Measurements from ENCODE around the gene LGALS4.
"Not testable (repeated sequence)": the region's sequence is repeated elsewhere in the genome, so short reads cannot be mapped to it uniquely, and the experiment has no call there.

Gene LGALS4

GRCh38 chr19:38830039-38830733 lies 17.4 kb upstream of the LGALS4 start:
- no peak for DNase-seq
- in situ Hi-C loops (cut with MboI; ENCODE audit: low pct_unique_long_range_greater_than_20kb, low sequenced_read_pairs), result no loop called here

GRCh38 chr19:38829203-38829602 lies 16.5 kb upstream of the LGALS4 start:
- in situ Hi-C loops (cut with MboI; ENCODE audit: low pct_unique_long_range_greater_than_20kb, low sequenced_read_pairs); DNase-seq: not testable (repeated sequence)

GRCh38 chr19:38826856-38827551 lies 14.3 kb upstream of the LGALS4 start:
- in situ Hi-C loops (cut with MboI; ENCODE audit: low pct_unique_long_range_greater_than_20kb, low sequenced_read_pairs), result no loop called here
- DNase-seq, result no peak

GRCh38 chr19:38825936-38826335 lies 13.2 kb upstream of the LGALS4 start:
- DNase-seq; in situ Hi-C loops (cut with MboI; ENCODE audit: low pct_unique_long_range_greater_than_20kb, low sequenced_read_pairs): not testable (repeated sequence)

DNA sequence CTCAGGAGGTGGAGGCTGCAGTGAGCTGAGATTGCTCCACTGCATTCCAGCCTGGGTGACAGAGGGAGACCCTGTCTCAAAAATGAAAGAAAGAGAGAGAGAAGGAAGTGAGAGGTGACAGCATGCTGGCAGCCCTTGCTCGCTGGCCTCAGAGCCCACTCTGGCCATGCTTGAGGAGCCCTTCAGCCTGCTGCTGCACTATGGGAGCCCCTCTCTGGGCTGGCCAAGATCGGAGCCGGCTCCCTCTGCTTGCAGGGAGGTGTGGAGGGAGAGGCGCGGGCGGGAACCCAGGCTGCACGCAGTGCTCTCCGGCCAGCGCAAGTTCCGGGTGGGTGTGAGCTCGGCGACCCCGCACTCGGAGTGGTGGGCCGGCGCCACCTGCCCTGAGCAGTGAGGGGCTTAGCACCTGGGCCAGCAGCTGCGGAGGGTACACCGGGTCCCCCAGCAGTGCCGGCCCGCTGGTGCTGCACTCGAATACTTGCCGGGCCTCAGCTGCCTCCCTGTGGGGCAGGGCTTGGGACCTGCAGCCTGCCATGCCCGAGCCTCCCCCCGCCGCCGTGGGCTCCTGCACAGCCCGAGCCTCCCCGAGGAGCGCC lies 8.6 kb upstream of the LGALS4 start:
- DNase-seq; in situ Hi-C loops (cut with MboI; ENCODE audit: low pct_unique_long_range_greater_than_20kb, low sequenced_read_pairs): not testable (repeated sequence)

DNA sequence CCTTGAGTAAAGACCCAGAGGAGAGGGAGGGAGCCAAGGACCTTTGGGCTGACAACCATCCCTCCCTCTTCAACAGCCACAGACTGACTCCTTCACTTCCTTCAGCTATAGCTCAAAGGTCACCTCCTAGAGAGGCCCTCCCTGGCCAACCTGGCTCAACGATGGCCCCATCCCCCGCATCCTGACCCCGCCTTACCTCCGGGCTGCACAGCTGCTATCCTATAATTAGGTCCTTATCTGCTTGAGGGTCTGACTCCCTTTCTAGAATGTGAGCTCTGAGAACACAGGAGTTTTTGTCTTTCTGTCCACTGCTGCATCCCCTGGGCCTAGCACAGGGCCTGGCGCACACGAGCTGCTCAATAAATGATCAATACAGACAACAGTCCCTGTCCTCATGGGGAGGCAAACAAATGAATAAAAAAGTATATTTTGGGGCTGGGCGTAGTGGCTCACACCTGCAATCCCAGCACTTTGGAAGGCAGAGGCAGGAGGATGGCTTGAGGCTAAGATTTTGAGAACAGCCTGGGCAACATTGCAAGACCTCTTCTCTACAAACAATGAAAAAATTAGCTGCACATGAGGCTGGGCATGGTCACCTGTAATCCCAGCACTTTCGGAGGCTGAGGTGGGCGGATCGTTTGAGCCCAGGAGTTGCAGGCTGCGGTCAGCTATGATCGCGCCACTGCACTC lies 6.6 kb upstream of the LGALS4 start:
- in situ Hi-C loops (cut with MboI; ENCODE audit: low pct_unique_long_range_greater_than_20kb, low sequenced_read_pairs), result no loop called here
- DNase-seq, result no peak

- in situ Hi-C loops (cut with MboI; ENCODE audit: low pct_unique_long_range_greater_than_20kb, low sequenced_read_pairs), result no loop called here
- DNase-seq, result no peak
Observed at GRCh38 chr19:38817081-38817480, 4.3 kb upstream of the LGALS4 start.

GRCh38 chr19:38816131-38816750 lies 3.5 kb upstream of the LGALS4 start:
- in situ Hi-C loops (cut with MboI; ENCODE audit: low pct_unique_long_range_greater_than_20kb, low sequenced_read_pairs), result no loop called here
- no peak for DNase-seq

- no peak for DNase-seq
- in situ Hi-C loops (cut with MboI; ENCODE audit: low pct_unique_long_range_greater_than_20kb, low sequenced_read_pairs), result no loop called here
Observed at GRCh38 chr19:38815059-38816001, 2.6 kb upstream of the LGALS4 start.

- DNase-seq; in situ Hi-C loops (cut with MboI; ENCODE audit: low pct_unique_long_range_greater_than_20kb, low sequenced_read_pairs): not testable (repeated sequence)
Observed at GRCh38 chr19:38813932-38814331, 1.2 kb upstream of the LGALS4 start.

DNA sequence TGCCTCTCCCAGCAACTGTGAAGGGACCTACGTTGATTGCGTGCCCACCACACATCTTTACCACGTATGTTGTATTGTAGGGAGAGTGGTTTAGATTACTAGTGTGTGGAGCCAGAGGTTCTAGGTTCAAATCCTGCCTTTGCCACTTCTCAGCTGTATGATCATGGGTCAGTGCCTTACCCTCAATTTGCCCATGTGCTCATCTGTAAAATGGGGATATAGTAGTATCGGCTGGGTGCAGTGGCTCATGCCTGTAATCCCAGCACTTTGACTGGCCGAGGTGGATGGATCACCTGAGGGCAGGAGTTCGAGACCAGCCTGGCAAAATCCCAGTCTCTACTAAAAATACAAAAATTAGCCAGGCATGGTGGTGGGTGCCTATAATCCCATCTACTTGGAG lies 578 bp upstream of the LGALS4 start:
- no peak for DNase-seq
- in situ Hi-C loops (cut with MboI; ENCODE audit: low pct_unique_long_range_greater_than_20kb, low sequenced_read_pairs), result no loop called here

GRCh38 chr19:38812009-38812840 lies 520 bp downstream of the LGALS4 start:
- in situ Hi-C loops (cut with MboI; ENCODE audit: low pct_unique_long_range_greater_than_20kb, low sequenced_read_pairs), result no loop called here
- DNase-seq, result no peak

GRCh38 chr19:38809592-38810252 lies 3.0 kb downstream of the LGALS4 start:
- in situ Hi-C loops (cut with MboI; ENCODE audit: low pct_unique_long_range_greater_than_20kb, low sequenced_read_pairs), result no loop called here
- no peak for DNase-seq

DNA sequence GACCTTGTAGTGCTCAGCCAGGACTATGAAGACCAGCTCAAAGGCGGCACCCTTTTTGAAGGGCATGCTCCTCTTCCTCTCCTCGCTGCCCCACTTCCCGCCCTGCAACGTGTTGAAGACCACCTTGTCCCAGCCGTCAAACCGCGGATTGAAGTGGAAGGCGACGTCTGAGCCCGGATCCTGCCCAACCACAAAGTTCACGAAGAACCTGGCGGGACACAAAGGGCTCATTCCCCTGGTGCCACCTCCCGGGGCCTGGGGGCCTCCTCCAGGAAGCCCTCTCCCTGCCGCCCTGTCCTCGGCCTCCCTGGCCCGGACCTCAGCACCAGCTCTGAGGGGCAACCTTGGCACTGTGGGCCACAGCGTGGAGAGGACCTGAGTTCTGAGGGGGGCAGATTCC lies 4.0 kb downstream of the LGALS4 start:
- no peak for DNase-seq
- in situ Hi-C loops (cut with MboI; ENCODE audit: low pct_unique_long_range_greater_than_20kb, low sequenced_read_pairs), result no loop called here

GRCh38 chr19:38807374-38808098 lies 5.2 kb downstream of the LGALS4 start:
- in situ Hi-C loops (cut with MboI; ENCODE audit: low pct_unique_long_range_greater_than_20kb, low sequenced_read_pairs); DNase-seq: not testable (repeated sequence)

- in situ Hi-C loops (cut with MboI; ENCODE audit: low pct_unique_long_range_greater_than_20kb, low sequenced_read_pairs), result no loop called here
- no peak for DNase-seq
Observed at GRCh38 chr19:38806371-38806770, 6.4 kb downstream of the LGALS4 start.

Data from KBM-7 (cell line).